Measurements from ENCODE around the gene CD82. TPM values are rescaled to one million over a fixed set of nuclear protein-coding genes. Genes with fewer than 3 reads are reported as not detected.
"Not testable (repeated sequence)": the region's sequence is repeated elsewhere in the genome, so short reads cannot be mapped to it uniquely, and the experiment has no call there.

CD82 gene
- total and polyA plus RNA-seq, 2 donors (not counting 1 experiment from before 2014, with no cell fraction given) = 192 to 438 TPM

- Histone ChIP-seq H3K27ac (ENCODE audit: low read length in 2 of 2) (peak overlapping the region; percentile 62 to 85), H3K79me2 (ENCODE audit: control insufficient read depth, insufficient read depth, low read length) (no peaks in the 10 kb centered on the region), H3K36me3 (replicated peaks in 1 of 2; ENCODE audit: control extremely low read depth in 1 of 2, control insufficient read depth in 1 of 2, extremely low read depth in 1 of 2, insufficient read depth in 2 of 2, low read length in 1 of 2) (no peaks in the 10 kb centered on the region), H2AFZ (ENCODE audit: insufficient read depth, low read depth, low read length, poor library complexity, severe bottlenecking) (no peak overlapping the region), H3K4me3 (ENCODE audit: control extremely low read depth in 1 of 5, extremely low read depth in 1 of 5, insufficient read depth in 1 of 5, low read depth in 2 of 5, low read length in 4 of 5) (peak overlapping the region in 3 of 5 experiments; percentile 3 to 9 (median 7)), H4K20me1 (ENCODE audit: control insufficient read depth, insufficient read depth, low read length, poor library complexity, severe bottlenecking) (no peaks in the 10 kb centered on the region), H3K9ac (ENCODE audit: low read length) (peak overlapping the region; percentile 27), H3K27me3 (replicated peaks in 1 of 4; ENCODE audit: control extremely low read depth in 1 of 4, control insufficient read depth in 3 of 4, insufficient read depth in 4 of 4, low read length in 3 of 4) (no peaks in the 10 kb centered on the region), H3K4me1 (ENCODE audit: control insufficient read depth in 2 of 2, insufficient read depth in 2 of 2, low read length in 2 of 2) (peaks cover 55 to 76% of the 10 kb centered on the region in 2 donors), H3K4me2 (replicated peaks; ENCODE audit: low read depth, low read length, poor library complexity, severe bottlenecking) (peak overlapping the region; percentile 66), H3K9me3 (ENCODE audit: control extremely low read depth in 1 of 3, control insufficient read depth in 2 of 3, insufficient read depth in 1 of 3, low read length in 2 of 3) (no peaks in the 10 kb centered on the region)
- POLR2A ChIA-PET = interaction anchor here (0.7 to 2.7 kb wide), 9 partner anchors 10 to 64 kb away, joined by 3 to 30 read pairs (median 4); no protein-coding TSS in a partner anchor
- ATAC-seq (ENCODE audit: low read depth) (peak; percentile 79), DNase-seq (peak; percentile 85)
- WGBS (ENCODE audit: insufficient coverage) = 35% methylated on average over 6 of the region's 9 CpGs
- Mint-ChIP-seq H3K4me3 (peak overlapping the region; percentile 84), H3K27ac (peak overlapping the region; percentile 94), H3K9me3 (ENCODE audit: insufficient read depth) (no peaks in the 10 kb centered on the region), H3K27me3 (no peaks in the 10 kb centered on the region), H3K4me1 (peaks cover 70% of the 10 kb centered on the region)
- CTCF ChIA-PET = interaction anchor here (0.8 to 19.5 kb wide), 13 partner anchors 11 to 545 kb away, joined by 3 to 816 read pairs (median 4); no protein-coding TSS in a partner anchor
- intact Hi-C loops (cut with micrococcal nuclease) = loop anchor here (1.0 to 5.0 kb wide), 2 partner anchors 10 to 473 kb away; no protein-coding TSS in a partner anchor
- TF ChIP-seq CTCF (IDR thresholded peaks at IDR 0.05) (no peak), EZH2 (IDR thresholded peaks at IDR 0.05; ENCODE audit: borderline replicate concordance, insufficient read depth, low read depth, low read length, poor library complexity, severe bottlenecking) (no peak)
Observed at GRCh38 chr11:44559207-44559939, 6.1 kb upstream of the CD82 start.

- DNase-seq; H4K20me1 ChIP-seq (ENCODE audit: control insufficient read depth, insufficient read depth, low read length, poor library complexity, severe bottlenecking); H3K27me3 ChIP-seq (replicated peaks in 1 of 4; ENCODE audit: control extremely low read depth in 1 of 4, control insufficient read depth in 3 of 4, insufficient read depth in 4 of 4, low read length in 3 of 4); H3K36me3 ChIP-seq (replicated peaks in 1 of 2; ENCODE audit: control extremely low read depth in 1 of 2, control insufficient read depth in 1 of 2, extremely low read depth in 1 of 2, insufficient read depth in 2 of 2, low read length in 1 of 2); H2AFZ ChIP-seq (ENCODE audit: insufficient read depth, low read depth, low read length, poor library complexity, severe bottlenecking); H3K9me3 ChIP-seq (ENCODE audit: control extremely low read depth in 1 of 3, control insufficient read depth in 2 of 3, insufficient read depth in 1 of 3, low read length in 2 of 3); H3K79me2 ChIP-seq (ENCODE audit: control insufficient read depth, insufficient read depth, low read length); H3K27me3 Mint-ChIP-seq; H3K9ac ChIP-seq (ENCODE audit: low read length); H3K9me3 Mint-ChIP-seq (ENCODE audit: insufficient read depth): not testable (repeated sequence)
- Histone ChIP-seq H3K27ac (ENCODE audit: low read length in 2 of 2) (peak overlapping the region; percentile 62 to 85), H3K4me1 (ENCODE audit: control insufficient read depth in 2 of 2, insufficient read depth in 2 of 2, low read length in 2 of 2) (peaks cover 60 to 81% of the 10 kb centered on the region in 2 donors), H3K4me2 (replicated peaks; ENCODE audit: low read depth, low read length, poor library complexity, severe bottlenecking) (peak overlapping the region; percentile 66), H3K4me3 (ENCODE audit: control extremely low read depth in 1 of 5, extremely low read depth in 1 of 5, insufficient read depth in 1 of 5, low read depth in 2 of 5, low read length in 4 of 5) (peak overlapping the region in 1 of 5 experiments; percentile 7)
- WGBS (ENCODE audit: insufficient coverage) = 61% methylated on average over 4 of the region's 7 CpGs
- peak overlapping the region; percentile 94 for H3K27ac Mint-ChIP-seq
- ChIA-PET CTCF (interaction anchor here (1.0 to 19.5 kb wide), 8 partner anchors 10 to 545 kb away, joined by 3 to 816 read pairs (median 6); no protein-coding TSS in a partner anchor), POLR2A (interaction anchor here (0.7 to 2.7 kb wide), 8 partner anchors 10 to 64 kb away, joined by 3 to 30 read pairs (median 5); no protein-coding TSS in a partner anchor)
- H3K4me3 Mint-ChIP-seq = peak overlapping the region; percentile 84
- intact Hi-C loops (cut with micrococcal nuclease) = loop anchor here (1.0 to 10.0 kb wide), 4 partner anchors 9 to 1355 kb away; partner anchors contain the start of gene PEX16
- ATAC-seq (ENCODE audit: low read depth) = peak; percentile 2
- peaks cover 71% of the 10 kb centered on the region for H3K4me1 Mint-ChIP-seq
Observed at GRCh38 chr11:44559940-44560300, 5.5 kb upstream of the CD82 start.
